H1 (cell line): ENCODE results near the gene LCLAT1. TPM values are rescaled to one million over a fixed set of nuclear protein-coding genes. Genes with fewer than 3 reads are reported as not detected.

Experiments
- CTCF ChIA-PET: fragments of 300-600 bp; sonication (Branson Sonifier 250); formaldehyde crosslinking; loops from one replicate; lab custom pipeline; 2021; ENCODE audit not compliant: partially characterized antibody; lab: Charles Lee
- POLR2A ChIA-PET: fragments of 300-600 bp; sonication (Branson Sonifier 250); formaldehyde crosslinking; loops from one replicate; lab custom pipeline; 2021; ENCODE audit warnings: inconsistent platforms; ENCODE audit not compliant: partially characterized antibody; lab: Charles Lee
- DNase-seq, 2 experiments: peaks; one replicate each; pipeline versions ENCODE4 v3.0.0 to v3.0.0-alpha.2; 2010 to 2022; ENCODE audit warnings: low spot score in 2 of 2, low read depth in 1 of 2, mixed read lengths in 1 of 2
- FAIRE-seq: peaks from 2 replicates; lab custom pipeline; 2011; peaks lifted over from hg19 to GRCh38; lab: Jason Lieb, UNC
- H2AFZ ChIP-seq: 2 replicates; pipeline ENCODE4 v1.8.1; 2012; ENCODE audit warnings: low read length, inconsistent platforms
- H2AK5ac ChIP-seq: 2 replicates; pipeline ENCODE4 v1.6.1; 2013; ENCODE audit warnings: low read depth, low read length
- H2BK120ac ChIP-seq: replicated peaks from 2 replicates; pipeline ENCODE3; 2013; ENCODE audit warnings: low read depth, low read length, inconsistent platforms
- H2BK12ac ChIP-seq: 2 replicates; pipeline ENCODE4 v1.6.1; 2013; ENCODE audit warnings: low read depth, low read length
- H2BK15ac ChIP-seq: 2 replicates; pipeline ENCODE4 v1.6.1; 2013; ENCODE audit warnings: low read length
- H2BK20ac ChIP-seq: 2 replicates; pipeline ENCODE4 v1.6.1; 2013; ENCODE audit warnings: low read length
- H2BK5ac ChIP-seq: 2 replicates; pipeline ENCODE4 v1.6.1; 2013; ENCODE audit warnings: low read depth, low read length
- H3K14ac ChIP-seq: 2 replicates; pipeline ENCODE4 v1.6.1; 2013; ENCODE audit warnings: inconsistent platforms; ENCODE audit not compliant: insufficient read length
- H3K18ac ChIP-seq: 2 replicates; pipeline ENCODE4 v1.6.1; 2013; ENCODE audit warnings: low read length; ENCODE audit errors: extremely low read depth
- H3K23ac ChIP-seq: 2 replicates; pipeline ENCODE4 v1.6.1; 2013; ENCODE audit warnings: inconsistent platforms; ENCODE audit not compliant: insufficient read length
- H3K23me2 ChIP-seq: 2 replicates; pipeline ENCODE4 v1.6.1; 2013; ENCODE audit warnings: low read depth, low read length
- H3K27ac ChIP-seq: 2 replicates; pipeline ENCODE4 v1.6.1; 2011; ENCODE audit warnings: low read depth, low read length, inconsistent platforms
- H3K27me3 ChIP-seq, 4 experiments: replicated peaks in 1 of 4; 1 replicate in 1 of 4; 2 replicates in 3 of 4; pipeline versions ENCODE4 v1.6.1 to v1.8.1; 2011 to 2013; ENCODE audit warnings: low read length in 3 of 4, mild to moderate bottlenecking in 3 of 4, inconsistent platforms in 2 of 4, mixed read lengths in 2 of 4, moderate library complexity in 1 of 4; ENCODE audit not compliant: control insufficient read depth in 3 of 4, insufficient read depth in 3 of 4; ENCODE audit errors: extremely low read depth in 1 of 4
- H3K36me3 ChIP-seq, 4 experiments: 2 replicates each; pipeline versions ENCODE4 v1.6.1 to v1.8.1; 2011 to 2013; ENCODE audit warnings: mild to moderate bottlenecking in 4 of 4, low read length in 3 of 4, moderate library complexity in 2 of 4, control low read depth in 1 of 4, inconsistent platforms in 1 of 4; ENCODE audit not compliant: insufficient read depth in 4 of 4, control insufficient read depth in 2 of 4
- H3K4ac ChIP-seq: replicated peaks from 2 replicates; pipeline ENCODE3; 2013; ENCODE audit warnings: low read length, low read depth, mixed read lengths, inconsistent platforms; ENCODE audit not compliant: insufficient read length
- H3K4me1 ChIP-seq, 4 experiments: replicated peaks in 1 of 4; 1 replicate in 1 of 4; 2 replicates in 3 of 4; pipeline versions ENCODE4 v1.6.1 to v1.8.1; 2011 to 2013; ENCODE audit warnings: low read length in 3 of 4, inconsistent platforms in 2 of 4, mixed read lengths in 1 of 4; ENCODE audit not compliant: insufficient read depth in 4 of 4, control insufficient read depth in 3 of 4
- H3K4me2 ChIP-seq, 2 experiments: 2 replicates each; pipeline versions ENCODE4 v1.6.1 to v1.8.1; 2011 to 2013; ENCODE audit warnings: low read depth in 2 of 2, low read length in 2 of 2, control low read depth in 1 of 2, inconsistent platforms in 1 of 2, mild to moderate bottlenecking in 1 of 2; ENCODE audit not compliant: insufficient read depth in 1 of 2
- H3K4me3 ChIP-seq, 4 experiments: fragments of 200-600, 300-600 bp in 1 of 4; sonication (generic), shearing (Covaris generic), sonication (Bioruptor Twin) in 1 of 4; 2 replicates each; pipeline versions ENCODE4 v1.5.1 to v1.8.1; 2011 to 2016; ENCODE audit warnings: low read length in 4 of 4, low read depth in 3 of 4, control low read depth in 2 of 4, inconsistent platforms in 2 of 4, mild to moderate bottlenecking in 2 of 4, mixed read lengths in 1 of 4, moderate library complexity in 1 of 4; ENCODE audit not compliant: insufficient read depth in 2 of 4; ENCODE audit errors: extremely low read depth in 1 of 4
- H3K56ac ChIP-seq: replicated peaks from 2 replicates; pipeline ENCODE3; 2013; ENCODE audit warnings: low read depth, mild to moderate bottlenecking, mixed read lengths, low read length, inconsistent platforms; ENCODE audit not compliant: insufficient read length
- H3K79me1 ChIP-seq: 2 replicates; pipeline ENCODE4 v1.6.1; 2013; ENCODE audit warnings: low read depth, low read length, control low read depth
- H3K79me2 ChIP-seq, 2 experiments: 2 replicates each; pipeline versions ENCODE4 v1.6.1 to v1.8.1; 2012 to 2013; ENCODE audit warnings: low read length in 2 of 2, mild to moderate bottlenecking in 2 of 2, inconsistent platforms in 1 of 2; ENCODE audit not compliant: insufficient read depth in 2 of 2, control insufficient read depth in 1 of 2
- H3K9ac ChIP-seq, 4 experiments: replicated peaks in 1 of 4; 1 replicate in 1 of 4; 2 replicates in 3 of 4; pipeline versions ENCODE4 v1.6.1 to v1.8.1; 2011 to 2013; ENCODE audit warnings: low read depth in 3 of 4, low read length in 3 of 4, control low read depth in 2 of 4, mild to moderate bottlenecking in 2 of 4, moderate library complexity in 2 of 4, inconsistent platforms in 1 of 4; ENCODE audit errors: extremely low read depth in 1 of 4
- H3K9me3 ChIP-seq, 2 experiments: 2 replicates each; pipeline versions ENCODE4 v1.6.1 to v1.8.1; 2012 to 2013; ENCODE audit warnings: mild to moderate bottlenecking in 2 of 2, moderate library complexity in 2 of 2, control low read depth in 1 of 2, inconsistent platforms in 1 of 2, low read depth in 1 of 2, low read length in 1 of 2, mixed read lengths in 1 of 2; ENCODE audit not compliant: insufficient read depth in 2 of 2
- H4K20me1 ChIP-seq, 2 experiments: replicated peaks in 1 of 2; 2 replicates each; pipeline versions ENCODE3 to v1.8.1; 2011 to 2013; ENCODE audit warnings: inconsistent platforms in 2 of 2, low read length in 2 of 2, mild to moderate bottlenecking in 1 of 2; ENCODE audit not compliant: insufficient read depth in 2 of 2, control insufficient read depth in 1 of 2
- H4K5ac ChIP-seq: 2 replicates; pipeline ENCODE4 v1.6.1; 2013; ENCODE audit warnings: low read length, low read depth, mixed read lengths, inconsistent platforms; ENCODE audit not compliant: insufficient read length
- H4K8ac ChIP-seq: 2 replicates; pipeline ENCODE4 v1.8.0; 2013; ENCODE audit warnings: mild to moderate bottlenecking, moderate library complexity, low read length, inconsistent platforms; ENCODE audit not compliant: insufficient read depth; ENCODE audit errors: extremely low read depth
- H4K91ac ChIP-seq: replicated peaks from 2 replicates; pipeline ENCODE3; 2013; ENCODE audit warnings: low read length, mixed read lengths, inconsistent platforms; ENCODE audit not compliant: insufficient read length
- CTCF ChIP-seq, 3 experiments: IDR thresholded peaks; 1 replicate in 2 of 3; 2 replicates in 1 of 3; pipeline versions ENCODE4 v1.5.1 to v1.6.1; 2011; ENCODE audit warnings: low read length in 3 of 3, mild to moderate bottlenecking in 3 of 3, inconsistent platforms in 2 of 3, low read depth in 1 of 3, moderate library complexity in 1 of 3; ENCODE audit not compliant: insufficient read depth in 1 of 3; ENCODE audit errors: control extremely low read depth in 1 of 3
- KDM4A ChIP-seq: IDR thresholded peaks from one replicate; pipeline ENCODE4 v1.7.1; 2012; ENCODE audit warnings: low read depth, mild to moderate bottlenecking, moderate library complexity, low read length, inconsistent platforms; ENCODE audit not compliant: severe bottlenecking
- WGBS, 2 experiments: shearing (Covaris generic) in 1 of 2; methylation state at CpG; one replicate each; pipeline versions ENCODE4 v1.1.6 to v1.1.7; 2013 to 2015; ENCODE audit warnings: low lambda C conversion rate in 2 of 2, mixed read lengths in 2 of 2, inconsistent platforms in 1 of 2, low coverage in 1 of 2, missing lambda C conversion rate in 1 of 2; ENCODE audit not compliant: insufficient replicate concordance in 2 of 2, insufficient coverage in 1 of 2, insufficient read length in 1 of 2; ENCODE audit errors: extremely low coverage in 1 of 2, missing lambda C conversion rate in 1 of 2; 5-methylcytosine and 5-hydroxymethylcytosine counted together
- polyA plus RNA-seq, 7 experiments: library from polyadenylated mRNA; depleted of rRNA in 3 of 7; stranded (reverse) in 5 of 7; unstranded in 2 of 7; fragments of >200 nt in 5 of 7; fragments of 200-250 nt in 2 of 7; gene quantifications; 1 replicate in 5 of 7; 2 replicates in 1 of 7; 4 replicates in 1 of 7; pipeline versions ENCODE4 v1.2.1 to v1.2.3, GENCODE V29; 2011 to 2013; ENCODE audit warnings: missing spikeins in 2 of 7, mixed read lengths in 2 of 7
- total RNA-seq: library from RNA; stranded (reverse); fragmentation: NEBNext Ultra II Directional; extraction: Animal tissue kit (Norgen Biotek cat#: 25700); gene quantifications from 2 replicates; pipeline ENCODE4 v1.2.1, GENCODE V29; 2021

LCLAT1 gene
- total and polyA plus RNA-seq, 2 of the 8 experiments (the other 6 are each of a cell fraction or from before 2014, with no cell fraction given) = 7.6 to 22.0 TPM

GRCh38 chr2:30503007-30503694, 56.1 kb downstream of the LCLAT1 start:
- Histone ChIP-seq H2BK20ac (no peak overlapping the region), H4K91ac (no peak overlapping the region), H3K4me3 (no peak overlapping the region), H3K23me2 (no peaks in the 10 kb centered on the region; the same call in 1 of the 2 replicates), H2BK15ac (no peak overlapping the region), H3K23ac (no peak overlapping the region), H4K8ac (no peak overlapping the region)
- FAIRE-seq = no peak
- 91% methylated on average over 2 of the region's 2 CpGs; no CpG with 5 or more reads in 1 of the 2 experiments for WGBS, 2 experiments
- TF ChIP-seq KDM4A (no peak), CTCF (IDR thresholded peaks at IDR 0.05; ENCODE audit: control extremely low read depth in 1 of 3, insufficient read depth in 1 of 3, low read depth in 1 of 3, low read length in 3 of 3) (peak in 2 of 3 experiments; percentile 23 to 28; a peak in 1 of 4 replicates)
- TF ChIP-seq, all 59 proteins: peak for 1
- Histone ChIP-seq H2AK5ac (no peak overlapping the region), H3K18ac (no peak overlapping the region), H3K9me3 (peaks cover 3 to 6% of the 10 kb centered on the region in 2 experiments), H4K5ac (no peak overlapping the region), H2BK120ac (no peak overlapping the region), H3K9ac (no peak overlapping the region), H3K27me3 (no peaks in the 10 kb centered on the region), H3K79me1 (no peaks in the 10 kb centered on the region; the same call in 1 of the 2 replicates), H2BK5ac (no peak overlapping the region), H3K36me3 (peaks cover 0 to 10% (median 2%) of the 10 kb centered on the region in 4 experiments; a peak in 2 of 8 replicates), H3K4me2 (no peak overlapping the region), H3K56ac (no peak overlapping the region), H3K79me2 (peaks cover 0 to 58% of the 10 kb centered on the region in 2 experiments; a peak in 3 of 4 replicates), H3K14ac (no peak overlapping the region), H4K20me1 (no peaks in the 10 kb centered on the region), H3K27ac (no peak overlapping the region), H2BK12ac (no peak overlapping the region), H2AFZ (no peak overlapping the region), H3K4ac (no peak overlapping the region), H3K4me1 (peaks cover 0 to 3% (median 0%) of the 10 kb centered on the region in 4 experiments; a peak in 2 of 7 replicates)
- ChIA-PET POLR2A (no interaction called here), CTCF (interaction anchor here (0.8 to 2.5 kb wide), 4 partner anchors 10 to 22 kb away, joined by 3 to 16 read pairs (median 4); no protein-coding TSS in a partner anchor)
- DNase-seq = no peak
